GM18505 (cell line): ENCODE measurements around the gene DCAF10.

ENCODE experiments used
- ATAC-seq: cut with Tn5 transposase; IDR thresholded peaks from one replicate; pipeline ENCODE4 v1.9.1; 2021; ENCODE audit not compliant: unreplicated experiment
- POLR2A ChIP-seq: IDR thresholded peaks from 4 replicates; pipeline ENCODE4 v1.6.1; 2011; ENCODE audit warnings: borderline replicate concordance; ENCODE audit not compliant: insufficient read depth, insufficient read length; ENCODE audit errors: extremely low read depth

The DCAF10 gene

DNA sequence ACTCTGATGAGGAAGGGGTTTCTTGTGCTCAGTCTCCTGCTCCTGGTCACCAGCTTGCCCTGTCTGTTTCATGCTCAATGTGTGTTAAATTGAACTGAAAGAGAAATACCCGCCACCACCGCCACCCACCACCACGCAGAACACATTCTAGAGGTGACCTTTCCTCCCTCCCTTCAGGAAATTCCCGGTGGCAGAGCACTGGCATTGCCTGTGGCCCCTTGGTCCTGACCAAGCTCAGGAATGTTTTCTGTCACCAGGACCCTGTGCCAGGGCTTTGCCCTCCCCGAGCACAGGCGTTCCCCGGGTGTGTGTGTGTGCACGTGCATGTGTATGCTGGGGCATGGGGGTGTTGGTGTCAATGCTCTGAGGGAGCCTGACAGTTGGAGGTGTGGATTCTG, 113.6 kb downstream of the DCAF10 start:
- no peak for TF ChIP-seq POLR2A
- no peak for ATAC-seq

DNA sequence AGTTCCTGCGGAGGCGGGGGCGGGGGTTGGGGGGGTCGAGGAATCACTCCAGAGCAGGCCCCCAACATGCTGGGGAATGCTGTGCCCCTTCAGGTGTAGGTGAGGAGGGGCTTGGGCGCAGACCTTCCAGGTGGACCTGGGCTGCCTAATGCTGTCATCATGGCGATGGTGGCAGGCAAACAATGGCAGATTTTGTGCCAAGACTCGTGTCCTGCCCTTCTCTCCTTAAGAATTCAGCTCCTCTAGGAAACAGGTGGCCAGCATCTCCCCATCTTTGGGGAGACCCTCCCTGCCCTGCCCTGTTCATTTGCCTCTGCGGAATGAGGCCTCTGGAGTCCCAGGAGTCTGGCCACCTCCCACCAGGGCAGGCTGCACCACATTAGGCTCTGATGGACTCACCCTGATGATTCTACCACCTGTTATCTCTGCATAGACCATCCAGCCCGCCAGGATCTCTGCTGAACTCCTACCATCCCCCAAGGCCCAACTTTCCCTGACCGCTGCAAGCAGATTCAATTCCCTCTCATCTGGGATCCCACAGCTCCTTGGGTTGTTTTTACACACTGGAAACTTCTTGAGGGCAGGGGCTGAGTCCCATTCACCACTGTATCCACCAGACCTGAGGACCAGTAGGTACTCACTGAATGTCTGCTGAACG, 114.2 kb downstream of the DCAF10 start:
- ATAC-seq: no peak
- no peak for TF ChIP-seq POLR2A

DNA sequence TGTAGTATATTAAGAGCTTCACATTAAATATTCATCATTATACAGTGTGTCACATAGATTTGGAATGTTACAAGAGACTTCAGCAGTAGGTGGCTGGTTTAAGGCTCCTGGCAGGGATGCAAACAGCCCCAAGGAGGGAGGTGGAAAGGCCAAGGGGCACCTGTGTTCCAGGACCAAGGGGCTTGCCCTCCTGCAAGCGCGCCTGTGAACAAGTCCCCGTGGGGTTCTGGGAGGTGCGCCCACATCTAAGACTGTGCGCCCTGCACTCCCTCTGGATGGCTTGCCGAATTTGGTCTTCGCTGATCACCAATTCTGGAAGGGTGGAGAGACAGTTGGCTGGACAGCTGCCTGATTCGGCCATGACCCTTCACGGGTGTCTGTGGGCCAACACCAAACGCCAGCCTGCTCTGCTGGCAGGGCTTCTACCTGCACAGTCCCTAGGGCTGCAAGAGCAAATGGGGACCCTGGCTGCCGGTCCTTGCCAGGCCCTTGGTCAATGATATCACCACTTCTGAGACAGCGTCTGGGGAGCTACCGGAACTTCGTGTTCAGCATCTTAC, 115.4 kb downstream of the DCAF10 start:
- no peak for ATAC-seq
- TF ChIP-seq POLR2A: no peak

DNA sequence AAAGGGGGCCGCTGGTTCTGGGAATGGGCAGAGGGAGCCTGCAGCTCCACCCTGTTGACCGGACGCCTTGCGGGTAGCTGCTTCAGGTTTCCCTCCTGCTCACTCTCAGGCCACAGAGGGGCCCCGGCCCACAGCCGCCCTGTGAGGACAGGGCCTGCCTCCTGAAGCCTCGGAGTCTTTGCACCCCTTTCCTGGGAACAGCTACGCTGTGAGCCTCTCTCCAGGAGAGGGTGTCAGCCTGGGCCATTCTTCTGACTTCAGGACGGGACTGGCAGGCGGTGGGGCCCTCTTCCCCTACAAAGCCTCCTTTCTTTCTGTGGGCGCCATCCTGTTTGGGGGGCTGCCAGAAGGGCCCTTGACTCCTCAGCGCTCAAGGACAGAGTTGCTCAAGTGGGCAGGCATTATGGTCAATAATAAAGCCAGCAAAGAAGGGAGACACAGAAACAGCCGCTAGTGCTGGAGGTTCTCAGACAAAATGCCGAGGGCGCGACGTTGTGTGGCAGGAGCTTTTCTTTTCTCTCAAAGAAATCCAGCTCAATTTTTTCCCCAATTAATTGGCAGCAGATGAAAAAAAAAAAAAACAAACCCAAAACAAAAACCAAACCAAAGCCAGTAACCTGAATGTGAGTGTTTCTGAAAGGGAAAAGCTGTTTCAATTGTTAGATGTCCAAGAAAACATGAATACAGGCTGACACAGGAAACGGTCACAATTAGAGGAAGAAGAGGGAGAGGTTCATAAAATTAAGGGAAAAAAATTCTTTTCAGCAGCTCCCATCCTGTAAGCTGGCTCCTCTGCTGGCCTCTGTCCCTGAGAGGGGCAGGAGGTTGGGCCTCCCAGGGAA, 116.1 kb downstream of the DCAF10 start:
- no peak for TF ChIP-seq POLR2A
- no peak for ATAC-seq
